ENCODE data around the gene MAST4. TPM values are rescaled to one million over a fixed set of nuclear protein-coding genes. Genes with fewer than 3 reads are reported as not detected.

MAST4 gene
- total and polyA plus RNA-seq, 2 of the 8 experiments (the other 6 are each of a cell fraction or from before 2014, with no cell fraction given) = 1.5 to 2.6 TPM

DNA sequence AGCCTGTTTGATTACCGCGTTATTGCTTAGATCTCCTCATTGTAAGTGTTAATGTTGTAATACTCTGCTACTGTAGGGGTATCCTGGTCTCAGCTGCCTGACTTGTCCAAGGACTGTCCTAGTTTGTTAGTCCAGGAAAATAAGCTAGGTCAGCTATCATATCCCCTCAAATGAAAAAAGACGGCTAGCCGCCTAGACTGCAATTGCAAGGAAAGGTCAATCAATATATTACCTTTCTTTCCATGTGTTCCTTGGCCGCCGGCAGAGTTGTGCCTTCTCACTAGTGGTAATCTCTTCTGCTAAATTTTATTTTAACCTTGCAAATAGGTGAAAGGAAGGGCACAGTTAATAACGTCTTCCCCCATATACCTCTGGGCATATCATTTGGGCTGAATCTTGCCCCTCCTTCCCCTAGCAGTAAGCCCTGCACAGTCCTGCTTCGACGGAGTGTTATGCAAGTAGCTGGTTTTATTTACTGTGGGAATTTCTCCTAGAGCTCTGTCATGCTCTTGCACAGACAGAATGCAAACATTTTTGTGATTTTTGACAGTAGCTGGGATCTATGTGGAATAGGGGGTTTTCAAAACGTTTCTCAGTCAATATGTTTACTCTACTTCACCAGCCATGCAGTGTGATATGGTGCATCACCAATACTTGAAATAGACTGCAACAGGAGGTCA is 288.5 kb downstream of the MAST4 start (continued):
- TF ChIP-seq, protein P1, sequence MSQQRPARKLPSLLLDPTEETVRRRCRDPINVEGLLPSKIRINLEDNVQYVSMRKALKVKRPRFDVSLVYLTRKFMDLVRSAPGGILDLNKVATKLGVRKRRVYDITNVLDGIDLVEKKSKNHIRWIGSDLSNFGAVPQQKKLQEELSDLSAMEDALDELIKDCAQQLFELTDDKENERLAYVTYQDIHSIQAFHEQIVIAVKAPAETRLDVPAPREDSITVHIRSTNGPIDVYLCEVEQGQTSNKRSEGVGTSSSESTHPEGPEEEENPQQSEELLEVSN (IDR thresholded peaks at IDR 0.05) = no peak
- TF ChIP-seq SRF (IDR thresholded peaks at IDR 0.05; ENCODE audit: low read depth, low read length) = no peak
- no peak for TF ChIP-seq SP1 (IDR thresholded peaks at IDR 0.05; ENCODE audit: low read depth, low read length)

Measured in H1 (cell line).